Esophagus muscularis mucosa (tissue), 4 donors: Measurements from ENCODE around the gene IL37.

ENCODE experiments used
- CTCF ChIP-seq, 3 experiments: fragments of 200-600 bp in 2 of 3; fragments of 450-650 bp in 1 of 3; sonication (generic) in 2 of 3; IDR thresholded peaks; one replicate each; pipeline ENCODE4 v1.5.1; 2017 to 2019; ENCODE audit warnings: antibody characterized with exemption in 3 of 3, mild to moderate bottlenecking in 2 of 3, moderate library complexity in 1 of 3
- EP300 ChIP-seq: sonication (generic); formaldehyde crosslinking; IDR thresholded peaks from one replicate; pipeline ENCODE4 v1.6.1; 2017; ENCODE audit warnings: antibody characterized with exemption
- POLR2A ChIP-seq: fragments of 450-650 bp; IDR thresholded peaks from one replicate; pipeline ENCODE4 v1.6.1; 2017; ENCODE audit warnings: antibody characterized with exemption, moderate library complexity, mild to moderate bottlenecking, low read depth

GRCh38 chr2:112885506-112885902 lies 25.5 kb upstream of the IL37 start:
- TF ChIP-seq POLR2A (no peak), CTCF (IDR thresholded peaks at IDR 0.05) (no peak), EP300 (no peak)
